A673 (cell line): ENCODE results near the gene ZNF439.

ENCODE experiments used
- CTCF ChIP-seq: fragments of 300-800, 200-600 bp; sonication (generic); conservative IDR thresholded peaks from 2 replicates; pipeline ENCODE4 v1.5.1; 2017; ENCODE audit warnings: low read depth, mild to moderate bottlenecking, antibody characterized with exemption, low read length, moderate library complexity, mixed read lengths
- EZH2 ChIP-seq: fragments of 200-600 bp; sonication (generic); IDR thresholded peaks from 2 replicates; pipeline ENCODE4 v1.6.1; 2017; ENCODE audit warnings: borderline replicate concordance, low read depth, mild to moderate bottlenecking, mixed read lengths, antibody characterized with exemption, low read length; ENCODE audit not compliant: poor library complexity, severe bottlenecking

- TF ChIP-seq CTCF (no peak), EZH2 (no peak)
These were observed 34.9 kb upstream of the ZNF439 start for GRCh38 chr19:11813703-11814028.
